Epithelial cell of proximal tubule (primary cell): ENCODE measurements around the gene ADAMTS4. TPM values are rescaled to one million over a fixed set of nuclear protein-coding genes. Genes with fewer than 3 reads are reported as not detected.

Source experiments
- DNase-seq: peaks from one replicate; pipeline ENCODE4 v3.0.0-alpha.2; 2011; ENCODE audit warnings: low read depth
- H3K4me3 ChIP-seq: 2 replicates; pipeline ENCODE4 v1.5.1; 2011; ENCODE audit warnings: low read depth, mild to moderate bottlenecking, low read length
- total RNA-seq: library from RNA; depleted of rRNA; stranded (reverse); fragments of >200 nt; gene quantifications from 2 replicates; pipeline ENCODE4 v1.2.3, GENCODE V29; 2015
- TF ChIP-seq, protein P1 (sequence below): conservative IDR thresholded peaks from 2 replicates; pipeline ENCODE4 v1.5.1; 2012; ENCODE audit warnings: low read depth, mild to moderate bottlenecking, low read length

The ADAMTS4 gene
- total RNA-seq, 1 donor from 2014 or later = under 0.01 TPM

DNA sequence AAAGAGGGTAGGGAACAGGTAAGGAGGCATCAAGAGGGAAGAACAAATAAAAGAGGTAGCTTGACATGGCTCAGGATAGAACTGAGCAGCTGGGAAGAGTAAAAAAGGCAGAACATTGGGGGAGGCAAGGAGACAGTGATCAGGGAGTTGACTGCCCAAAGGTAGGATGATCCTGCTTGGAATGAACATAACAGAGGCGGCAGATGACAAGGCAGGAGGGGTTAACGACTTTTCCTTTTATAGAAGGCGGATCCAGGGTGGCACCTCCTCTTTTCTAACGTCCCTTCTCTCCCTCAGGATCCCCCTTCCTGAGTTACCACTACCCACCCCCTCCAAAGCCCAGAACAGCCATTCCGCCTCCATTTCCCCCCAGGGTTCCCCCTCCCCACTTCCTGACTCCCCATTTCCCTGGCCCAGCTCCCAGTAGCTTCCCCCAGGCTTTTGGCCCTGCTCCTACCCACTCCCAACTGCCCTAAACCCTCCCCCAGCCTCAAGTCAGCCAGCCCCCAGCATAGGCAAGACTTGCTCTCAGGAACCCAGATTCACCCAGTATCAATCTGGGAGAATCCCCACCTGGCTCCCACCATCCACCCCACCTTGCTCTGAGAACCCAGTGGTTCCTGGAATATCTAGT lies 769 bp upstream of the ADAMTS4 start:
- H3K4me3 ChIP-seq = no peak overlapping the region
- DNase-seq = no peak
- TF ChIP-seq, protein P1, sequence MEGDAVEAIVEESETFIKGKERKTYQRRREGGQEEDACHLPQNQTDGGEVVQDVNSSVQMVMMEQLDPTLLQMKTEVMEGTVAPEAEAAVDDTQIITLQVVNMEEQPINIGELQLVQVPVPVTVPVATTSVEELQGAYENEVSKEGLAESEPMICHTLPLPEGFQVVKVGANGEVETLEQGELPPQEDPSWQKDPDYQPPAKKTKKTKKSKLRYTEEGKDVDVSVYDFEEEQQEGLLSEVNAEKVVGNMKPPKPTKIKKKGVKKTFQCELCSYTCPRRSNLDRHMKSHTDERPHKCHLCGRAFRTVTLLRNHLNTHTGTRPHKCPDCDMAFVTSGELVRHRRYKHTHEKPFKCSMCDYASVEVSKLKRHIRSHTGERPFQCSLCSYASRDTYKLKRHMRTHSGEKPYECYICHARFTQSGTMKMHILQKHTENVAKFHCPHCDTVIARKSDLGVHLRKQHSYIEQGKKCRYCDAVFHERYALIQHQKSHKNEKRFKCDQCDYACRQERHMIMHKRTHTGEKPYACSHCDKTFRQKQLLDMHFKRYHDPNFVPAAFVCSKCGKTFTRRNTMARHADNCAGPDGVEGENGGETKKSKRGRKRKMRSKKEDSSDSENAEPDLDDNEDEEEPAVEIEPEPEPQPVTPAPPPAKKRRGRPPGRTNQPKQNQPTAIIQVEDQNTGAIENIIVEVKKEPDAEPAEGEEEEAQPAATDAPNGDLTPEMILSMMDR = no peak

DNA sequence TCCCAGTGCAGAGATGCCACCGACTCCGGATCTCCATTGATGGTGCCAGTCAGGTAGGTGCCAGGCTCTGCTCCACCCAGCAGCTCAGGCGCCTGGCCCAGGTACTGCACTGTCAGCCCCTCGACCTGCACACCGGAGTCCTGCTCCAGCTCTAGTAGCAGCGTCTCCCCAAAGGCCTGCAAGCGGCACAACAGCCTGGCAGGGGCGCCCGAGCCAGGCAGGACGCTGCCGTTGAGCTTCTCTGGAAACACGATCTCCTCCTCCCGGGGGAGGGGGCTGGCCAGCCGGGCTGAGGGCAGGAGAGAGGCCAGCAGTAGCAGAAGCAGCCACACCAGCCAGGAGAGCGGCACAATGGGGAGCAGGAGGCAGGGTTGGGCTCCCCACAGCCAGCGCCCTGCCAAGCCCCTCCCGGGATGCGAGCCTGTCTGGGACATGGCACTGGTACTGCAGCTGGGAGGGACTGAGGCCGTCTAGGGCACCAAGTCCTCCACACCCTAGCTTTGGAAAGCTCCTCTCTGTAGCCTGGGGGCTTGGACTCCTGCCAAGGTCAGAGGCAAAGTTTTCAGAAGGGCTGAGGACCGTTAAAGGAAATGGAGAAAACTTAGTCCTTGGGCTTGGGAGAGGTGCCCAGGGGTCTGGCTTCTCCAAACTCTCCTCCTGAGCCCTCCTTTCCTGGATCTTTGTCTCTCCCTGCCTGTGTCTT lies 509 bp downstream of the ADAMTS4 start:
- TF ChIP-seq, protein P1 = no peak
- H3K4me3 ChIP-seq = no peak overlapping the region
- no peak for DNase-seq

DNA sequence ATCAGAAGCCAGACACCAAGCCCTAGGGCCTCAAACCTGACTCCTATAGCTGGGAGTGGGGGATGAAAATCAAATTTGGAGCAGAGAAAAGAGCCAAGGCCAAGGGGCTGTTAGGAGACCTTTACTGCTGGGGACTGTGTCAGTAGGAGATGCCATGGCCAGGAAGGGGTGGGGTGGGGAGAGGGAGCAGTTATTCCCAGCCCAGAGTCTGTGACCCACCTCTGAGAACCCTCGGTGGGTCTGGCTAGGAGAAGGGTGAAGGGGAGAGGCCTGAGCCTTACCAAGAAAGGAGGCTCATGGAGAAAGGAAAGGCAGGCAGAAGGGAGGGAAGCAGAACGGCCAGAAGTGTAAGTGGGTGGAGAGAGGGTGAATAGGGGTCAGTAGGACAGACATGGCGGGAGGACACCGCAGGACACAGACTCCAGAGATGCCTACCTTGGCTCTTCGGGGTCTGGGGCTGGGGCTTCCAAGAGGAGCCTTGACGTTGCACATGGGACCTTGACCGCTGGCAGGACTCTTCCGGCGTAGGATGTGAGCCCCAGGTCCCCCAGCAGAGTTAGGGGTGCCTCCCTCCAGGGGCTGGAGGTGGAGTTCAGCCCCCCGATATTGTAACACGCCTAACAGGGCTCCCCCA lies 1.2 kb downstream of the ADAMTS4 start:
- no peak for DNase-seq
- TF ChIP-seq, protein P1 = no peak
- no peak overlapping the region for H3K4me3 ChIP-seq

DNA sequence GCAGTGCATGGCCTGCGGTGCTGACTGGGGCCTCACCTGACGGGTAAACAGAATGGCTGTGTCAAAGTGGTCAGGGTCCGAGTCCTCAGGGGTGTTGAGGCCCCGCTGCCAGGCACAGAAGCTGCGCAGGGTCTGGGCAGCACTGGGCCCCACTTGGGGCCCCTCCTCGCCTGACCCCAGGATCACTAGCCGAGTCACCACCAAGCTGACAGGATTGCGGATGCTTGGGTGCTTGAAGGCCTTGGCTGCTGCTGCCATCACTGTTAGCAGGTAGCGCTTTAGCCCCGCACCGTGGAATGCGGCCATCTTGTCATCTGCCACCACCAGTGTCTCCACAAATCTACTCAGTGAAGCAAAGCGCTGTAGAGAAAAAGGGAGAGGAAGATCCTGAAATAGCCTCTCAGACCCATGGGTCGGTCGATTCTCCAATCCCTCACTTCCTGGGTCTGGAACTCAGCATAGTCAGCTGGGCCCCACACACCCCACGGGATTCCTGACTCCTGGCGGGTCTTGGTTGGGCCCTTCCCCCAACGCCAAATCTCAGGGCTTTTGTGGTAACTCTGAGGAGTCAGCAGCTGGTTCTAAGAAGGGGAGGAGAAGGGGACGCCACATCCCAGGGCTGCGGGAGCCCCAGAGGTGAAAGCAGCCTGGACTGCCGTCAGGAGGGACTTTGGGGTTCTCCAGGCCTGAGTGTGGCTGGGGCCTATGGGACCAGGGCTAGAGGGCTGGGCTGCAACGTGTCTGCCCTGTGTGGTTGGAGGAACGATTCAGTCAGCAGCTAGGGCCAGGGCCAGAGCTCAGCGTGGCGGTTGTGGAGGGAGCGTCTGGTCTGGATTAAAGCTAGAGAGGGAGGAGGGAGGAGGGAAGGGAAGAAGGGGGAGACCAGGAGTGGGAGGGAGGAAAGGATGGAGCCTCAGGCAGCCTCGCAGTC lies 2.1 kb downstream of the ADAMTS4 start:
- TF ChIP-seq, protein P1 = no peak
- H3K4me3 ChIP-seq = no peak overlapping the region
- DNase-seq = no peak

DNA sequence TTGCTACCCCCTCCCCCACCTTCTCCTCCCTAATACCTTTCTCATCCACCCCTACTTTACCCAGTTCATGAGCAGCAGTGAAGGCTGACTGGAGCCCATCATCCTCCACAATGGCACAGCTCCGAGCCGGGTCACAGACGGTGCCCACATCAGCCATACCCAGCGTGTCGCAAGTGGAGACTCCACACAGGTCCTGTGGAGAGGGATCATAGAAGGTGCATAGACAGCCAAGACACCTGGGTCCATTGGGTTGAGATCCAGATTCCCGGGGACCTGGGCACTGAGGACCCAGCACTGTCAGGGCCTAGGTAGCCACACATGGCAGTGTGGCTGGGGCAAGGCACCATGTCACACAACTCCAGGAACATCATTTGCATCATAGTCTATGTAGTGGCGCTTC lies 2.7 kb downstream of the ADAMTS4 start:
- TF ChIP-seq, protein P1 = no peak
- no peak overlapping the region for H3K4me3 ChIP-seq
- no peak for DNase-seq

DNA sequence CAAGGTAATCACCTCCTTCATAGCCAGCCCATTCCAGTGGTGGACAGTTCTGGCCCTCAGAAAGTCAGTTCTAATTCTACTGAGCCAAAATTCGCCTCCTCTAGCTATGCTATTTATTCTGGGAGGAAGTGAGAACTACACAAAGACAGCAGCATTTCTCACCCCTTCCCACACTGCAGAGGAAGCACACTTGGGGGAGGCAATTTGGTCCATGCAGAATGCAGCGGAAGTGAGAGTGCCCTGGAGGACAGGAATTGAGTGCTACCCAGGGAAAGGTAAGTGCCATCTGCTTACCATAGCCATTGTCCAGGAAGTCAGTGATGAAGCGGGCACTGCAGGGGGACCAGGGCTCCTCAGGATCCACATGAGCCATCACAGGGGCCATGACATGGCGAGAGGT lies 3.7 kb downstream of the ADAMTS4 start:
- no peak overlapping the region for H3K4me3 ChIP-seq
- DNase-seq = no peak
- TF ChIP-seq, protein P1 = no peak
